ENCODE data around the gene PADI6.

The PADI6 gene

GRCh38 chr1:17442841-17443240 is 70.8 kb downstream of the PADI6 start:
- H3K9me3 Mint-ChIP-seq (ENCODE audit: low read depth): no peaks in the 10 kb centered on the region
- H3K27me3 Mint-ChIP-seq: no peaks in the 10 kb centered on the region
- no peak overlapping the region for H3K4me3 Mint-ChIP-seq
- H3K4me1 Mint-ChIP-seq (ENCODE audit: low read depth): peaks cover 19% of the 10 kb centered on the region
- no peak overlapping the region for H3K27ac Mint-ChIP-seq
- H3K36me3 Mint-ChIP-seq: no peaks in the 10 kb centered on the region

- Mint-ChIP-seq H3K4me1 (ENCODE audit: low read depth) (no peaks in the 10 kb centered on the region), H3K36me3 (no peaks in the 10 kb centered on the region), H3K27me3 (no peaks in the 10 kb centered on the region), H3K4me3 (no peak overlapping the region), H3K9me3 (ENCODE audit: low read depth) (no peaks in the 10 kb centered on the region), H3K27ac (no peak overlapping the region)
Measured at GRCh38 chr1:17447501-17447992, 75.6 kb downstream of the PADI6 start.

Data from activated naive CD8-positive, alpha-beta T cell (primary cell).